T-helper 1 cell treated with Interleukin-12 subunit alpha and Interleukin-12 subunit beta and Interleukin-4 antibody, amounts not matched to agents 30 ng/mL and 1 ng/mL, for 36 hours (primary cell): ENCODE measurements around the gene HECW1. TPM values are rescaled to one million over a fixed set of nuclear protein-coding genes. Genes with fewer than 3 reads are reported as not detected.
"Not testable (repeated sequence)": the region's sequence is repeated elsewhere in the genome, so short reads cannot be mapped to it uniquely, and the experiment has no call there.

ENCODE experiments used
- intact Hi-C: fragments of 100-400 bp; cut with micrococcal nuclease; formaldehyde crosslinking; loops from one replicate; pipeline ENCODE4 v1.15.1; 2024
- total RNA-seq: library from RNA; stranded (reverse); gene quantifications from 2 replicates; pipeline ENCODE4 v1.2.3, GENCODE V29; 2022

The HECW1 gene
- total RNA-seq, 1 donor from 2014 or later = not detected

- intact Hi-C loops = no loop called here
Observed at GRCh38 chr7:43565786-43566185, 453.3 kb downstream of the HECW1 start.

- intact Hi-C loops = no loop called here
Observed at GRCh38 chr7:43568529-43568928, 456.1 kb downstream of the HECW1 start.

GRCh38 chr7:43569424-43569823 is 457.0 kb downstream of the HECW1 start:
- intact Hi-C loops = no loop called here

- intact Hi-C loops = no loop called here
Observed at GRCh38 chr7:43570688-43571365, 458.4 kb downstream of the HECW1 start.

GRCh38 chr7:43572516-43573049 is 460.1 kb downstream of the HECW1 start:
- intact Hi-C loops = loop anchor here (1.0 kb wide), 1 partner anchor 10 kb away; no protein-coding TSS in a partner anchor

GRCh38 chr7:43573832-43574231 is 461.4 kb downstream of the HECW1 start:
- intact Hi-C loops = not testable (repeated sequence)

- intact Hi-C loops = no loop called here
Observed at GRCh38 chr7:43575506-43575905, 463.1 kb downstream of the HECW1 start.

GRCh38 chr7:43576241-43576640 is 463.8 kb downstream of the HECW1 start:
- intact Hi-C loops = no loop called here

- intact Hi-C loops = no loop called here
Observed at GRCh38 chr7:43577485-43577951, 465.1 kb downstream of the HECW1 start.

GRCh38 chr7:43582503-43583423 is 470.3 kb downstream of the HECW1 start, which contains the start of gene STK17A:
STK17A (plus strand) TSS chr7:43583108; CDS start chr7:43583244, 136 bp downstream.
- intact Hi-C loops = loop anchor here (1.0 to 10.0 kb wide), 13 partner anchors 9 to 1698 kb away; partner anchors contain the start of genes BLVRA, COA1, MRPL32 and MYO1G

- intact Hi-C loops = loop anchor here (1.0 to 10.0 kb wide), 6 partner anchors 8 to 1699 kb away; partner anchors contain the start of genes MRPL32, MYO1G, NUDCD3 and PSMA2
Observed at GRCh38 chr7:43583424-43584194, 471.2 kb downstream of the HECW1 start.

- intact Hi-C loops = loop anchor here (10.0 kb wide), 3 partner anchors 911 to 1699 kb away; partner anchors contain the start of genes MYO1G and NUDCD3
Observed at GRCh38 chr7:43584195-43584586, 471.7 kb downstream of the HECW1 start.

GRCh38 chr7:43584733-43585132 is 472.3 kb downstream of the HECW1 start:
- intact Hi-C loops = loop anchor here (10.0 kb wide), 3 partner anchors 910 to 1700 kb away; partner anchors contain the start of genes MYO1G and NUDCD3

GRCh38 chr7:43585562-43585961 is 473.1 kb downstream of the HECW1 start:
- intact Hi-C loops = loop anchor here (10.0 kb wide), 3 partner anchors 909 to 1701 kb away; partner anchors contain the start of genes MYO1G and NUDCD3

- intact Hi-C loops = loop anchor here (1.0 to 10.0 kb wide), 5 partner anchors 26 to 1702 kb away; partner anchors contain the start of genes MRPS24, MYO1G and NUDCD3
Observed at GRCh38 chr7:43586251-43586900, 473.9 kb downstream of the HECW1 start.

GRCh38 chr7:43588477-43589132 is 476.2 kb downstream of the HECW1 start:
- intact Hi-C loops = loop anchor here (10.0 kb wide), 3 partner anchors 906 to 1704 kb away; partner anchors contain the start of genes MYO1G and NUDCD3

- intact Hi-C loops = loop anchor here (10.0 kb wide), 3 partner anchors 906 to 1704 kb away; partner anchors contain the start of genes MYO1G and NUDCD3
Observed at GRCh38 chr7:43589133-43589478, 476.7 kb downstream of the HECW1 start.

GRCh38 chr7:43589728-43590127 is 477.3 kb downstream of the HECW1 start:
- intact Hi-C loops = loop anchor here (10.0 kb wide), 3 partner anchors 905 to 1705 kb away; partner anchors contain the start of genes MYO1G and NUDCD3
